HG03442 (cell line): ENCODE results near the gene ELFN1.

ENCODE experiments used
- ATAC-seq: cut with Tn5 transposase; IDR thresholded peaks from one replicate; pipeline ENCODE4 v1.9.1; 2021; ENCODE audit warnings: mild to moderate bottlenecking, moderate library complexity; ENCODE audit not compliant: unreplicated experiment

Gene ELFN1

DNA sequence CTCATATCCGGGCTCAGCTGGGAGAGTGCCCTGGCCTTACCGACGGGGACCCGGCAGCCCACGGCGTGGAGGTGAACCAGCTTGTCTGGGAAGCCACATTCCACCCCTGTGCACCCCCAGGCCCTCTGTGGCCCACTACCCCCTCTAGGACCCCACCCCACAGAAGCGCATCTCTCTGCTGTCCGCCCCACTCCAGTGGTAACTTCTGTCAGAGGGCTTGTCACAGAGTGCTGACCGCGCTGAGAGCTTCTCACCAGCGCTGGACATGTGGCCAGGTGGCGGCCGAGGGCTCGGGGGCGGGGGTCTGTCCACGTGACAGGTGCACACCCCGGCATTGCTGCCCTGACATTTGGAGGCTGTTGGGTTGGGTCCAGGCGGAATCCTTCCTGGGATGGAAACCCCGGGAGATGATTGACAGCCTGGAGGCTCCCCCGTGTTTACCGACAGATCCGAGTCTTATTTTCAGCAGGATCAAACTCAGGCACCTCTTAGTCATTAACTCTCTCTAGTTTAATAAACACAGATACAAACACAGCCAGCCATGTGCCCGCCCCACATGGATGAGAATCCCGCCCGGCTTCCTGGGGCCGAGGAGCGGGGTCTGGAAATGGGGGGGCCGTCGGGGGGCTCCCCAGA is 5.1 kb downstream of the ELFN1 start:
- ATAC-seq: no peak

GRCh38 chr7:1675673-1676549 is 5.8 kb downstream of the ELFN1 start:
- no peak for ATAC-seq

DNA sequence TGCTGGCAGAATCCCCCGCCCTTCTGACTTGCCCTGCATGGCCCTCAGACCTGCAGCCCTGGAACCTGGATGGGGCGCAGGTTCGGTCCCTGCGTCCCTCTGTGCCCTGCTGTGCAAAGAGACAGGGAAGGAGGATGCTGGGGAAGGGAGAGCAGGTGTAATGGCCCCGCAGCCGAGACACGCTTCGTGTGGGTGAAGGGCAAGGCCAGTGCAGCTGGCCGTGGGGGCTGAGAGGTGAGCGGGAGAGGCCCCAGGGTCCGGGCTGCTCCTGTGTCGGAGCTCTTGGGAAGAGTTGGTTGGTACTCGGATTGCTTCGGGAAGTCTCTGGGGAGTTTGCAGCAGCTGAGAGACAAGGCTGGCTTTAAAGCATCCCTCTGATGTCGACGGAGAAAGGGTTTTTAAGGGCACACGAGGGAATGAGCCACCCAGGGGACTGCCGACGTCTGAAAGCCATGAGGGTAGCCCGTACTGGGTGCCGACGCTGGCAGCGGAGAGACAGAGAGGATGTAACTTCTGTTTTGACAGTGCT is 6.5 kb downstream of the ELFN1 start:
- no peak for ATAC-seq

- no peak for ATAC-seq
These were observed 7.4 kb downstream of the ELFN1 start for GRCh38 chr7:1677206-1678080.

DNA sequence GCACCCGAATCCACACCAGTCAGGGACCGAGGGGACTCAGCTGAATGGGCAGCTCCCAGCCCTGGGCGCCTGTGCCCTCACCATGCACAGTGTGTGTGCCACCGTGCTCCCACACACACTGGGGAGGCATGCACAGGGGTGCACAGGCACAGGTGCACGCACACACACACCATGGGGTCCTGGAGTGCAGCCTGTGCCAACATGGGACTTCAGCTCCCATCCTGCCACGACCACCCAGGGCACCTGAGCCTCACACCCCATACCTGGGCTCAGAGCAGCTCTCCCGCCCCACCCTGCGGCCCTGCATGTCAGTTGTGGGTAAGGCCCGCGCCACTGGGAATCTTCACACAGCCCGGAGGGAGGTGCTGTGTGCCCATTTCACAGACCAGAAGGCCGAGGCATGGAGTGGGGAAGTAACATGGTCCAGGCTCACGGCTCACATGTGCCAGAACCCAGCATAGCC is 8.0 kb downstream of the ELFN1 start:
- ATAC-seq: no peak

DNA sequence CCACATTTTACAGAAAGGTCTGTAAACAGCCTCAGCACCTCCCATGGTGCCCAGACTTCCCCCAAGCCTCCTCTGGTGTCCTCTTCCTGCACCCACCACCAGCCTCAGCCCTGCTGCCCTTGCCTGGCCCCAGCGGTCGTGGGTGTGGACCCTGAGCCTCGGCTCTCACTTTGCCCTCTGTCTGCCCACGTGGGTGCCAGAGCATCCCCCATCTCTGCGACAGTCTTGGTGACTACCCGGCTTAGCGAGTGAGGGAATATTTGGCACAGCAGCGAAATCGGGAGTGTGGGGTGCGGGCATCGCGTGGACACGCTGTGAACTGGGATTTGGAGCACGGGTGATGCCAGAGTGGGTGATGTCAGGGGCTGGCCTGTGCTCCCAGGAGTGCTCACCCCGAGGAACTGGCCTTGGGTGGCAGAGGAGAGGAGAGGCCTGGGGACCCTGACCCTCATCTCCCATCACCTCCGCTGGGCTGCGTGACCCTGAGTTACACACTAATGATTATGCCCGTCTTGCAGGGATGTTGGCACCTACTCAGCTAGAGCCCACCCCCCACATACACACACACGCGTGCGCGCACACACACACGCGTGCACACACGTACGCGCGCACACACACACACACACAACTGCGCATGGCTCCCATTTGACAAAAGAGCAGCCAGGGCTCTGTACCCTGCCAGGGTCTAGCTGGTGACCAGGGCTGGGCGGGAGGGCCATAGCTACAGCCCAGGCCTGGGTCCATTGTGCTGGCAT is 8.7 kb downstream of the ELFN1 start:
- no peak for ATAC-seq

GRCh38 chr7:1679326-1679965 is 9.4 kb downstream of the ELFN1 start:
- ATAC-seq: no peak

GRCh38 chr7:1679966-1680730 is 10.1 kb downstream of the ELFN1 start:
- ATAC-seq: no peak

DNA sequence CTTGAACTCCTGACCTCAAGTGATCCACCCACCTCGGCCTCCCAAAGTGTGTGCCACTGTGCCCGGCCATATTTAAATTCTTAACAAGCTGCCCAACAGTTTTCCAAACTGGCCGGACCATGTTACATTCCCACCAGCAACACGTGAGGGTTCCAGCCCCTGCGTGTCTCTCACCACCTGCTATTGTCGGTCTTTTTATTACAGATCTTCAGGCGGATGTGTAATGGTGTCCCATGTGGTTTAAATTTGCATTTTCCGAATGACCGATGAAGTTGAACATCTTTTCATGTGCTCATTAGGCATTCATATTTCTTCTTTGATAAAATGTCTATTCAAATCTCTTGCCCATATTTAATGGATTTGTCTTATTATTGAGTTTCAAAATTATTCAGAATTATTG is 11.5 kb downstream of the ELFN1 start:
- no peak for ATAC-seq

DNA sequence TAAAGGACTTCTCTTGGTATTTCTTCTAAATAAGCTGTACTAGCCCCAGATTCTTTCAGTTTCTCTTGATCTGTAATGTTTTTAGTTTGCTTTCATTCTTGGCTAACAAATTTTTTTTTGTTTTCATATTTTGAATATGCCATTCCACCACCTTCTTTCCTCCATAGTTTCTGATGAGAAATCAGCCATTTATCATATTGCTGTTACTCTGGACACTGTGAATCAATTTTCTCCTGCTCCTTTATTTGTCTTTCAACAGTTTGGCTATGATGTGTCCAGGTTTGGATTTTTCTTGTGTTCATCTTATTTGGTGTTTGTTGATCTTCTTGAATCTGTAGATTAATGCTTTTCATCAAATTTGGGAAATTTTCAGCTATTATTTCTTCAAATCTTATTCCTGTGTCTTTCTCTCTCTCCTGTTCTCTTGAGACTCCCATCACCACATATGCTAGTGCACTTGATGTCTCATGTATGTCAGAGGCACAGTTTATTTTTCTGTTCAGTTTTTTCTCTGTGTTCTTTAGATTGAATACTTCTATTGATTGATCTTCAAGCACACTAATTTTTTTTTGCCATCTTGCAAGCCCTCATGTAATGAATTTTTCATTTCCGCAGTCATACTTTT is 15.0 kb downstream of the ELFN1 start:
- no peak for ATAC-seq

GRCh38 chr7:1688542-1688941 is 18.5 kb downstream of the ELFN1 start:
- ATAC-seq: no peak

DNA sequence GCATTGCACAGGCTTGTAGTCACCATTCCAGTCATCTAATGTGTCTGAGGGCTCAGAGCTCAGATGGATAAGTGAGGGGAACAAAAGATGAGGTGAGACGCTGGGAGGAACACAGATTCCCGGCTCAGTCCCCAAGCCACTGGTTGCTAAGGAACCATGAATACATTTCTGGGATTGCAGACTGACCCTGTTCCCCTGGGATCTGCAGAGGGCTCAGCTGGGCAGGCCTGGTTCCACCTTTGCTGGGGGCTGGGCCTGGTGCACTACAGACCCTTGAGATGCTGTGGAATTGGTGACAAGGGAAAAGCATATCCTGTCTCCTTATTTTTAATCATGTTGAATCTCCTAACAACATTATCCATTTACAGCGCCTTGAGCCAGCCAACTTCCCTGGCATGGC is 19.2 kb downstream of the ELFN1 start:
- ATAC-seq: no peak

DNA sequence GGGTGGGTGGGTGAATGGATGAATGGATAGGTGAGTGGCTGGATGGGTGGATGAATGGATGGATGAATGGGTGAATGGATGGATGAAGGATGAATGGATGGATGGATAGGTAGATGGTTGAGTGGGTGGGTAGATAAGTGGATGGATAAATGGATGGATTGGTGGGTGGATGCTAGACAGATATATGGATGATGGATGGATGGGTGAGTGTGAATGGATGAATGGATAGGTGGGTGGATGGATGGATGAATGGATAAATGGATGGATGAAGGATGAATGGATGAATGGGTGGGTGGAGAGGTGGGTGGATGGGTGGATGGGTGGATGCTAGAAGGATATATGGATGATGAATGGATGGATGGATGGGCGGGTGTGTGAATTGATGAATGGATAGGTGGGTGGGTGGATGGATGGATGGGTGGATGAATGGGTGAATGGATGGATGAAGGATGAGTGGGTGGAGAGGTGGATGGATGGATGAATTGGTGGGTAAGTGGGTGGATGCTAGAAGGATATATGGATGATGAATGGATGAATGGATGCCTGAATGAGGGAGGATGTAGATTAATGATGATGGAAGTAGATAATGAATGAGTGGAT is 20.4 kb downstream of the ELFN1 start:
- ATAC-seq: no peak

DNA sequence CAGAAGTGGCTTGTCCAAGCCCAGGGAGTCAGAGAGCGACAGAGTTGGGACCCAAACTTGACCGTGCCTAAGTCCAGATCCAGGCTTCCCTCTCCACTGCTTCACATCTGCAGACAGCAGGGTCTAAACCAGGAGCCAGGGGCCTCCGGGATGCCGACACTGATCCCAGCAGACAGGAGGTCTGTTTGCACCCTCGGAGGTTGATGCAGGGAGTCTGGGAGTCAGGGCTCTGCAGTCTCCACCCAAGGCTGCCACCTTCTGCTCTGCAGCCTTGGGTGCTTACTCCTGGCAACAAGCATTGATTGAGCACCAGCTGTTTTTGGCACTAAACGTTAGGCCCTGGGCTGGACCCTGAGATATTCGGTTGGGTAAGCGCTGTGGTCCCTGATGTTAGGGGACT is 21.0 kb downstream of the ELFN1 start:
- no peak for ATAC-seq

- ATAC-seq: no peak
These were observed 21.8 kb downstream of the ELFN1 start for GRCh38 chr7:1691601-1692514.

- ATAC-seq: no peak
These were observed 22.7 kb downstream of the ELFN1 start for GRCh38 chr7:1692515-1693418.
